ENCODE data around the gene UTP14C.
A peak's percentile ranks its signal among the peaks of the same experiment; 100 is the strongest.
"Not testable (repeated sequence)": the region's sequence is repeated elsewhere in the genome, so short reads cannot be mapped to it uniquely, and the experiment has no call there.

The UTP14C gene

GRCh38 chr13:52004511-52005170, 19.9 kb upstream of the UTP14C start:
- no peak for FAIRE-seq

- no peak for FAIRE-seq
Observed at GRCh38 chr13:52005841-52006522, 18.5 kb upstream of the UTP14C start.

GRCh38 chr13:52006523-52007245, 17.8 kb upstream of the UTP14C start:
- FAIRE-seq, result no peak

GRCh38 chr13:52009946-52010345, 14.5 kb upstream of the UTP14C start:
- FAIRE-seq, result no peak

GRCh38 chr13:52010890-52011631, 13.4 kb upstream of the UTP14C start, which contains the start of gene ATP7B:
Gene ATP7B, minus strand, starts transcription at chr13:52011450. Its CDS starts 113 bp downstream, at chr13:52011337.
- FAIRE-seq, result no peak

- peak; percentile 90 for FAIRE-seq
Observed at GRCh38 chr13:52011632-52012511, 12.6 kb upstream of the UTP14C start, which contains the start of gene ALG11. Gene ALG11, plus strand, starts transcription at chr13:52012398. Its CDS starts 21 bp downstream, at chr13:52012419.

GRCh38 chr13:52012512-52012836, 12.0 kb upstream of the UTP14C start:
- no peak for FAIRE-seq

GRCh38 chr13:52016296-52016695, 8.2 kb upstream of the UTP14C start:
- no peak for FAIRE-seq

GRCh38 chr13:52020191-52020590, 4.3 kb upstream of the UTP14C start:
- FAIRE-seq, result no peak

GRCh38 chr13:52022356-52022755, 2.1 kb upstream of the UTP14C start:
- no peak for FAIRE-seq

- FAIRE-seq, result no peak
Observed at GRCh38 chr13:52025475-52026245, 1.2 kb downstream of the UTP14C start.

GRCh38 chr13:52026246-52026626, 1.7 kb downstream of the UTP14C start:
- FAIRE-seq, result no peak

GRCh38 chr13:52027832-52028231, 3.3 kb downstream of the UTP14C start:
- no peak for FAIRE-seq

GRCh38 chr13:52029569-52029968, 5.1 kb downstream of the UTP14C start:
- no peak for FAIRE-seq

- not testable (repeated sequence) for FAIRE-seq
Observed at GRCh38 chr13:52030401-52030800, 5.9 kb downstream of the UTP14C start.

- no peak for FAIRE-seq
Observed at GRCh38 chr13:52033039-52033438, 8.5 kb downstream of the UTP14C start.

GRCh38 chr13:52034616-52035226, 10.2 kb downstream of the UTP14C start:
- FAIRE-seq, result no peak

- FAIRE-seq, result no peak
Observed at GRCh38 chr13:52036037-52036436, 11.5 kb downstream of the UTP14C start.

- FAIRE-seq, result no peak
Observed at GRCh38 chr13:52043675-52044074, 19.2 kb downstream of the UTP14C start.

- FAIRE-seq, result no peak
Observed at GRCh38 chr13:52047463-52047862, 23.0 kb downstream of the UTP14C start.

- no peak for FAIRE-seq
Observed at GRCh38 chr13:52048516-52048915, 24.0 kb downstream of the UTP14C start.

Measured in TTC549 (cell line).